LNCAP (cell line): ENCODE data around the gene RANBP17.

Source experiments
- TF ChIP-seq, protein P1 (sequence below): fragments of 450-650 bp; IDR thresholded peaks from 2 replicates; pipeline ENCODE4 v1.5.1; 2017; ENCODE audit warnings: mild to moderate bottlenecking

The RANBP17 gene

DNA sequence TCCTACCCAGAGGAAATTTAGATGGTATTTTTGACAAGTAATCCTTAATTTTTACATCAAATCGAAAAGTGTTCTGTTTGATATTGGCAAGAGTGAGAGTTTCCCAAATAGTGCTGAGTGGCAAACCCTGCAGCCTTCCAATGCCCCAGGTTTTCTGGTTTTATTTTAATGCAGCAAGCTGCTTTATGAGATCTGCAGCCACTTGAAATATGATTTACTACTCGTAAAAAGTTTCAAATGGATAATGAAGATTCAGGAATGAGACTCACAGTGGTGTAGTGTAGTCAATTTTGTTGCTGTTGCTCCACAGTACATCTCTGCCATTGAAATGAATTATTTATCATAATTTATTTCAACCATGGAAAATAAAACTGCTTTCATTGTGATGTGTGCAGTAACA lies 423.6 kb downstream of the RANBP17 start:
- TF ChIP-seq, protein P1, sequence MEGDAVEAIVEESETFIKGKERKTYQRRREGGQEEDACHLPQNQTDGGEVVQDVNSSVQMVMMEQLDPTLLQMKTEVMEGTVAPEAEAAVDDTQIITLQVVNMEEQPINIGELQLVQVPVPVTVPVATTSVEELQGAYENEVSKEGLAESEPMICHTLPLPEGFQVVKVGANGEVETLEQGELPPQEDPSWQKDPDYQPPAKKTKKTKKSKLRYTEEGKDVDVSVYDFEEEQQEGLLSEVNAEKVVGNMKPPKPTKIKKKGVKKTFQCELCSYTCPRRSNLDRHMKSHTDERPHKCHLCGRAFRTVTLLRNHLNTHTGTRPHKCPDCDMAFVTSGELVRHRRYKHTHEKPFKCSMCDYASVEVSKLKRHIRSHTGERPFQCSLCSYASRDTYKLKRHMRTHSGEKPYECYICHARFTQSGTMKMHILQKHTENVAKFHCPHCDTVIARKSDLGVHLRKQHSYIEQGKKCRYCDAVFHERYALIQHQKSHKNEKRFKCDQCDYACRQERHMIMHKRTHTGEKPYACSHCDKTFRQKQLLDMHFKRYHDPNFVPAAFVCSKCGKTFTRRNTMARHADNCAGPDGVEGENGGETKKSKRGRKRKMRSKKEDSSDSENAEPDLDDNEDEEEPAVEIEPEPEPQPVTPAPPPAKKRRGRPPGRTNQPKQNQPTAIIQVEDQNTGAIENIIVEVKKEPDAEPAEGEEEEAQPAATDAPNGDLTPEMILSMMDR = no peak

DNA sequence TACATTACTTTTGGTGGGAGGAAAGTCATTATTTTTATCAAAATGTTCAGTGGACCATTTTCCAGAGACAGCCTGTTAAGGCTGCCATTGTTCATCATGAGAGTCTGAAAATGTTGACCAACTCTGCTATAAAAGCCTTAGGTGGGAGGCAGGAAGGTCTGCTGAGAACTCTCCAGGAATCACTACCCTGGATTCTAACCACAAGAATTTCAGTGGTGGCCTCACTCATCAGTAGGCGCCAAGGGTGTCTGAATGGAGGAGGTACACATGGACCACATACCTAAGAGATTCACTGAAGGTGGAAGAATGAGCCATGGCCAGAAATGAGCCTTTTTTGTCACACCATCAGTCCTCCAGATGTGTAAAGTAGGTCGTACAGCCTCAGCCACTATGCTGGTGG lies 426.2 kb downstream of the RANBP17 start:
- TF ChIP-seq, protein P1 = no peak

DNA sequence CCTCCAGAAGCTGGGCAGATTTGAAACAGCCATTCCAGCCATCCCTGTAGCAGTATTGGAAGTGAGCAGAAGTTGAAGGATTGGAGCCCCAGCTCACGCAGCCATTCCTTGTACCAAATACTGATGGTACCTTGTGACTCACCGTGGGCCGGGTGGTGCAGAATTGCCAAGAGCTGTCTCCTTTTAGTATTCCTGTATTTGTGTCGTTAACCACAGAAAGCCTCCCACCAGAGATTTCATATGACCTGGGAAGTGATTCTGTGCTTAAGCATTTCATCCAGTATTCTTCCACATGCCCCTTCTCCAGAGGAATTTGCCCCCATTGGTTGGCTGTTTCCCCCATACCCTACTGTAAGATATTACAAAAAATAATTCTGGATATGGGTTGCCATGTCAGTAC lies 429.6 kb downstream of the RANBP17 start:
- TF ChIP-seq, protein P1 = no peak

DNA sequence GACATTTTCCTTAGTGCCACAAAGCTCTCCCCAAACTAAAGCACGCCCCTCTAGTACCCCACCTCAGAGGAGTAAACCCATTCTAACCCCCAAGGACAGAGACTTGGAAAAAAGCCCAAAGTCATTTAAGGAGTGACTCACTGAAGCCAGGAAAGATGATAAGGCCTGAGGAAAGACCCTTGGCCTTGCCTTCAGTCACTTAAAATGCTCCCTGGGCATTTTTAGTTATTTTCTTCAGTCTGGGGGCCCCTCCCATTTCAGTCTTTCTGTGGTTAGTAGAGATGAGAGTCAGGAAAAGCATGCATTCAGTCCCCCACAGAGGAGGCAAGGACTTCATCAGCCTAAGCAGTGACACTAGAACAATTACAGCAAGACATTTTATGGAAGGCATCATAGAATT lies 433.5 kb downstream of the RANBP17 start:
- TF ChIP-seq, protein P1 = no peak

DNA sequence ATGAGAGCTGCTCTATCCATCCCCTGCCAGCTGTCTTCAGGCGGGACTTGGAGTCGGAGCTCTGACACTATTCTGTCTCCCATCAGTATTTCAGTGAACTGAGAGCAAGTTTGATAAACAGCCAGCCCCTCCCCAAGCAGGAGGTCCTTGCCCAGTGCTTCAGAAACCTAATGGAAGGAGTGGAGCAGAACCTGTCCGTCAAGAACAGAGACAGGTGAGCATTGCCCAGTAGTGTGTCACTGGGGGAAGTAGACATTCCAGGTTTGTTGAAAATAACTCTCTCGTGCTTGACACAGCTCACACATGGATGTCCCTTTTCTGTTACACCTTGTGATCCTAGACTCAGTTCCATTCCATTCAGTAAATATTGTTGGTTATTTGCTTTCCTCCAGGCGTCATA lies 434.0 kb downstream of the RANBP17 start:
- TF ChIP-seq, protein P1 = no peak

DNA sequence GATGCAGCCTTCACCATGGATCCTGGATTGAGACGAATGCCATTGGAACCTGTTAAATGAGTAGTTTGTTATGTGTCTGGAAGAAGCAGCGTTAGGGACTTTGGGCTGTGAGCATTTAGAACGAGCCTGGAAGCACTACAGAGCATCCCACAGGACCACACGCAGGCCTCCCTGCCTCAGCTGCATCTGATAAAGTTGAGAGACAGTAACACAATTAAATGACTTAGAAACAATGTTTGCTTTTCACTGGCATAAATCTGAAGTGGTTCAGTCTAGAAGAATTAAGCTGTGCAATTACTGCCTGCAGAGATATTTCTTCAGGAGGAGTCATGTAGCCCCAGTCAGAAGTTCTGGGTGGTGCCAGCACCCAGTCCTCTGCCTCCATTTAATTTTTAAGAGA lies 437.4 kb downstream of the RANBP17 start:
- TF ChIP-seq, protein P1 = no peak

DNA sequence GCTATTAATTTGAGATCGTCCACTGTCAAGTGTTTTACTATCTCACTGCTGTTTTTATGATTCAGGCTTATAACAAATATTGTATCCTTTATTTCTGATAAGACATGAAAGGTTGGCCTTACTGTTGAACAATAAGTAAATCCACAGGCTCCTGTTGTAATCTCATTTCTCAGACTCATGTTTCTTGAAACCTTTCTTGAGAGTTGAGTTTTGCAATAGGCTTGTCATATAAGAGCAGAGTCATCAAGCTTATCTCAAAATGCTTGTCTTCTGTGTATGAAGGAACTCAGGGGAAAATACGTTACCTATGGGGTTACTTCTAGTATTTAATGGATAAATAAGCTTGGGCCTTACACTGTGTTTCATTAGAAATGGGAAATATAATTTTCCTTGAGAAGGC lies 438.0 kb downstream of the RANBP17 start:
- TF ChIP-seq, protein P1 = no peak

DNA sequence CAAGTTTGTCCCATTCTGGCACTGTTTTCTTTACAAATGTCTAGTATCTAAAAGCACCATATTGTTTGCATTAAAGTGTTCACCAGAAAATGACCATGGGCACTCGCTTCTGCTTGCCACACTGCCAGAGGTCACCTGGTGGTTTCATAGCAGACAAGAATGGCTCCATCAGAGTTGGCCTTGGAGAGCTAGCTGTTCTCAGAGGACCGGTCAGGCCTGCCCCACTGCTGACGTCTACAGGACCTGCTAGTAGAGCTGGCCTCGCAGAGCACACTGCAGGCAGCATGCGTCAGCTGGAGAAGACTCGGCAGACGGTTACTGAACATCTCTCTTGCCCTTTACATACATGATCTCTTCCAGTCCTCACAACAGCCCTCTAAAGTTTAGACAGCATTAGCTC lies 438.5 kb downstream of the RANBP17 start:
- TF ChIP-seq, protein P1 = no peak
